ENCODE results near the gene PDE4A.

GRCh38 chr19:10406191-10406590, 14.1 kb upstream of the PDE4A start:
- TF ChIP-seq POLR2AphosphoS5 (IDR thresholded peaks at IDR 0.05; ENCODE audit: borderline replicate concordance, low read depth, low read length): no peak
- no peak for TF ChIP-seq EZH2 (IDR thresholded peaks at IDR 0.05)

All from SK-N-MC (cell line).